Fibroblast of the aortic adventitia (primary cell): ENCODE measurements around the gene CASP4. TPM values are rescaled to one million over a fixed set of nuclear protein-coding genes. Genes with fewer than 3 reads are reported as not detected.
A peak's percentile ranks its signal among the peaks of the same experiment; 100 is the strongest.

ENCODE experiments used
- DNase-seq: peaks from one replicate; pipeline ENCODE4 v3.0.0-alpha.2; 2010; ENCODE audit warnings: low read depth
- H3K4me3 ChIP-seq: 2 replicates; pipeline ENCODE4 v1.5.1; 2011; ENCODE audit warnings: low read depth, mild to moderate bottlenecking, control low read depth, low read length, moderate library complexity
- total RNA-seq: library from RNA; depleted of rRNA; stranded (reverse); fragments of >200 nt; gene quantifications from 2 replicates; pipeline ENCODE4 v1.2.3, GENCODE V29; 2012; ENCODE audit warnings: low replicate concordance
- TF ChIP-seq, protein P1 (sequence below): IDR thresholded peaks from 2 replicates; pipeline ENCODE4 v1.5.1; 2011; ENCODE audit warnings: mild to moderate bottlenecking, low read length, control low read depth, inconsistent platforms; ENCODE audit not compliant: insufficient read depth

Gene CASP4
- 158 and 245 TPM in 2 replicates for total RNA-seq

DNA sequence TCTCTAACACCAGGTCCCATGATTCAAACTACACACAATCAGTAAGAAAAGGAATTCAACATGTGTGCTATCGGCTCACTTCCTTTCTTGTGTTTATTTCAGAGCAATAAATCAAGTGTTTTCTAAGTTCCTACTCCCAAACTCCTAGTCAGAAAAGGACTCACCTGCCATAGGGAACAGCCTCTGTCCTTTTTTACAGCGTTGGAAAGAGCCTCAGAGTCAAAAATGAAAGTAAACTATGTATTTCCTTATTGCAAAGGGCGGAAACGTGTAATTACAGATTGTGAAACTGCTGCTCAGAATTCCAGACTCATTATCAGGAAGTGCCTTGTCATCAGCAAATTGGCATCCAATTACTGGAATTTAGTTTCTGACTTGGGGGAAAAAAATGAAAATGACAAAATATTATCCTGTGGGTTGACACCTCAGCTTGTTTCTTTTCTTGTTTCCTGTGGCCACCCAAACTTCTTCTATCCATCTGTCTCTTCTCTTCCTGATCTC is at the start of gene CASP4:
CASP4 (minus strand) TSS at position 220 of the 501 bp plus-strand sequence; CDS start at position 171, 49 bp downstream.
- peak; percentile 87 for DNase-seq
- H3K4me3 ChIP-seq: peak within 1 kb of the TSS; percentile 64
- TF ChIP-seq, protein P1, sequence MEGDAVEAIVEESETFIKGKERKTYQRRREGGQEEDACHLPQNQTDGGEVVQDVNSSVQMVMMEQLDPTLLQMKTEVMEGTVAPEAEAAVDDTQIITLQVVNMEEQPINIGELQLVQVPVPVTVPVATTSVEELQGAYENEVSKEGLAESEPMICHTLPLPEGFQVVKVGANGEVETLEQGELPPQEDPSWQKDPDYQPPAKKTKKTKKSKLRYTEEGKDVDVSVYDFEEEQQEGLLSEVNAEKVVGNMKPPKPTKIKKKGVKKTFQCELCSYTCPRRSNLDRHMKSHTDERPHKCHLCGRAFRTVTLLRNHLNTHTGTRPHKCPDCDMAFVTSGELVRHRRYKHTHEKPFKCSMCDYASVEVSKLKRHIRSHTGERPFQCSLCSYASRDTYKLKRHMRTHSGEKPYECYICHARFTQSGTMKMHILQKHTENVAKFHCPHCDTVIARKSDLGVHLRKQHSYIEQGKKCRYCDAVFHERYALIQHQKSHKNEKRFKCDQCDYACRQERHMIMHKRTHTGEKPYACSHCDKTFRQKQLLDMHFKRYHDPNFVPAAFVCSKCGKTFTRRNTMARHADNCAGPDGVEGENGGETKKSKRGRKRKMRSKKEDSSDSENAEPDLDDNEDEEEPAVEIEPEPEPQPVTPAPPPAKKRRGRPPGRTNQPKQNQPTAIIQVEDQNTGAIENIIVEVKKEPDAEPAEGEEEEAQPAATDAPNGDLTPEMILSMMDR: no peak

DNA sequence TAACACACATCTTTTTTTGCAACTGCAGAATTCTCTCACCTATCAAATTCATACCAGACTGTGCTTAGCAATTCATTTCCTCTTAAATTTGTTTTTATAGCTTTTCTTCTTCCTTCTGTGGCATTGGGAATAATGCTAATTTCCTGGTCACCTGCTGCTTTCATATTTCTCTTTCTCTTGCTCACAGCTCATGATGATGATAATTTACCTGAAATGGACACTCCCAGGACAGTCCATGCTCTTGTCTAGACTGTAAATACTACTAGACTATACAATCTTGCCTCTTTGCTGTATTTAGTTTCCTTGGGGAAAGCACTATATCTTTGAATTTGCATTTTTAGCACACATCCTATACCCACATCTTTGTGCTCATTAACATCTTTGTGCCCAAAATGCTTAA is 39.1 kb upstream of the CASP4 start:
- DNase-seq: no peak
- TF ChIP-seq, protein P1: no peak
- H3K4me3 ChIP-seq: no peak overlapping the region

DNA sequence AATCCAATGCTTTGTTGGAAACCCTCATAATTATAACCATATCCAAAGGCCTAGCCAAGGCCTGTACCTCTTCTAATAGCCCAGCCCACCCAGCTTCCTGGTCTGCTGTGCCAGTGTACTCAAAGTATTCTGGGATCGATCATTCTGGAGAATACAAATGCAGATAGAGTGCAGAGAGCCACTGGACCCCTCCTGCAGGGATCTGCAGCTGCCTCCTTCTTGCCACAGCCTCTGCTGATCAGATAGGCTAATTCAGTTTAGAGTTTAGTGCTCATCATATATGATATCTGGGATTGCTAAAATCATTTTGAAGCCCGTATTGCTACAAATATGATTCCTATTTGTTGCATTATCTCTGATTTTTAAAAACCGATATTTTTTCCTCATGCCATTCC is 37.1 kb upstream of the CASP4 start:
- TF ChIP-seq, protein P1: no peak
- DNase-seq: no peak
- H3K4me3 ChIP-seq: no peak overlapping the region

DNA sequence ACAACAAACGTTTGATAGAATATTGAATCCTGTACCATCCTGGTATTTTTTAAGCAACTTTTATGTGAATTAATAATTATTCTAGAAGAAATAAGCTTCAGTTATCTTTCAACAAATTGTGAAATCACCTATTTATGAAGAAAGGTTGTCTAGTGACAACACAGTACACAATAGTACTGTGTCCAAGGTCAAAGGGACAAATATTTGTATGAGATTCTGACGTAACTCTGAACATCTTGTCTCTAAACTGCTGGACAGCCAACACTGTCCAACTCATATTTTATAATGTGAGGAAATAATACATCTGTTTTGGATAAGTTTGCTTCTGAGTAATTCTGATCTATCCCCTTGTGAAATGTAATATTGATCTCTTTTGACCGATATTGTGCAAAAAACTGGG is 35.6 kb upstream of the CASP4 start:
- DNase-seq: peak; percentile 9
- TF ChIP-seq, protein P1: no peak

GRCh38 chr11:105003151-105003550 is 34.8 kb upstream of the CASP4 start:
- no peak overlapping the region for H3K4me3 ChIP-seq
- TF ChIP-seq, protein P1: no peak
- DNase-seq: no peak

More for the DNA sequence above, 35.6 kb upstream of the CASP4 start:
- H3K4me3 ChIP-seq: no peak overlapping the region

DNA sequence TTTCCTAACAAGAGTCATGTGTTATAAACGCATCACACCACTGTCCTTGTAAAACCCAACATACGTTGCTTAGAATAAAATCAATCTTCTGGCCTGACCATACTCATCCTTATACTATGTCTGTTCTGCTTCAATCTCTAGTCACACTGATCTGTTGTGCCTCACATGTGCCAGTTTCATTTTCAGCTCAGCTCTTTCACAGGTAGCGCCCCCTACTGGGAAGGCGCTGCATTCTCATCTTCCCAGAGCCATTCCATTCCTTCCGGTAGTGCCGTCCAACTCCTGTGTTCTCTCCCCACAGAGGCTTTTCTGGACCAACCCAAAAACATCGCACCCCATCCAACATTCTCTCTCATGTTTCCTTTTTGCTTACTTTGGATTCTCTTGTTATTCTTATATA is 32.4 kb upstream of the CASP4 start:
- H3K4me3 ChIP-seq: no peak overlapping the region
- no peak for DNase-seq
- TF ChIP-seq, protein P1: peak; percentile 48

GRCh38 chr11:105000167-105000566 is 31.8 kb upstream of the CASP4 start:
- no peak overlapping the region for H3K4me3 ChIP-seq
- no peak for DNase-seq
- TF ChIP-seq, protein P1: no peak
